Medulla oblongata (tissue), 1 donor: Measurements from ENCODE around the gene FSCN2.

Source experiments
- DNase-seq: peaks from one replicate; pipeline ENCODE4 v3.0.0-alpha.2; 2015; ENCODE audit errors: extremely low spot score

The FSCN2 gene

GRCh38 chr17:81512562-81513371 is 15.4 kb upstream of the FSCN2 start, which contains the start of gene ACTG1:
ACTG1 (minus strand) TSS chr17:81512799; CDS start chr17:81512354, 445 bp downstream.
- DNase-seq: peak; percentile 94

GRCh38 chr17:81513372-81513752 is 14.8 kb upstream of the FSCN2 start:
- DNase-seq: peak; percentile 78

- peak; percentile 61 for DNase-seq
Observed at GRCh38 chr17:81513753-81514488, 14.3 kb upstream of the FSCN2 start.

DNA sequence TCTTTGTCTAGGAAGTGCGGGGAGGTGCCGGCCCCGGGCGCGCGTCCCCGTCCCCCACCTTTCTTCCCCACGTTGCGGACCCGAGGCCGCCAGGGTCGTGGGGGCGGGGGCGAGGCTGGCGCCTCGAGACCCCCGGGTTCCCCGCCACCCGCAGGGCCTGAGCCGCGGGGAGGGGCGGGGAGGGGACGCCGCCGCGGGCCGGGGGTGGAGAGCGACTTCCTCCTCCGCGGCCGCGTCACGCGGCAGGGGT is 13.8 kb upstream of the FSCN2 start:
- no peak for DNase-seq

- peak; percentile 58 for DNase-seq
Observed at GRCh38 chr17:81514739-81515529, 13.2 kb upstream of the FSCN2 start.

- no peak for DNase-seq
Observed at GRCh38 chr17:81515530-81516041, 12.6 kb upstream of the FSCN2 start.

DNA sequence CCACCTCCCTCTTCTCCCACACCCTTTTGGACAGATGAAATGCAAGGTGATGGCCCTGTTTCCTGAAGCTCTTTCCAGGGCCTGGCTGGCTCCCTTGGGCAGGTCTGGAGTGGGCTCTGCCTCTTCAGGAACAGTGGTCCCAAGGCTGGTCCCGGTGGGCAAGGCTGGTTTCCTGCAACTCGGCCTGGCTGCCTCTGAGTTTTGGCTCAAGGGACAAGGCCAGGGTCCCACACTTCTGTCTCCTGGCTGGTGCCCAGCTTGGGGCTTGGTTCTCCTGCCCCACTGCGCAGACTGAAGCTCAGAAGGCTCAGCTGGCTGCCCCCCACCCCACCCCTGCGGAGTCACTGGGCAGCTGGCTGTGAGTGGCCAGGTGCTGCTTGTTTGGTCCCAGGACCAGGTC is 11.7 kb upstream of the FSCN2 start:
- no peak for DNase-seq

DNA sequence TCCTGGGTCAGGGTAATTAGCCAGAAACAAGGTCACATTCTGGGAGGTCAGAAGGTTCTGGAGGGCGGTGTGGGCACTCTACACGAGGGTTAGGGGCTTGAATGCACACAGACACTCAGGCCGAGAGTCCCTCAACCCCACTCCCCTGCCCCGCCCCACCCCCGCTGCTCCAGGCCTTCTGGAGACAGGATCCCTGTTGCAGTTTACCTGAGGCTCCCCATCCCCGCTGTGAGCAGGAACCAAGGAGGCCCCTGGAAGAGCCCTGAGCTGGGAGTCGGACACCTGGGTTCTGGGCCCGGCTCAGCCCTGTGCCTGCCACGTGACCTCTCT is 11.2 kb upstream of the FSCN2 start:
- no peak for DNase-seq

GRCh38 chr17:81517339-81518112 is 10.7 kb upstream of the FSCN2 start:
- no peak for DNase-seq

DNA sequence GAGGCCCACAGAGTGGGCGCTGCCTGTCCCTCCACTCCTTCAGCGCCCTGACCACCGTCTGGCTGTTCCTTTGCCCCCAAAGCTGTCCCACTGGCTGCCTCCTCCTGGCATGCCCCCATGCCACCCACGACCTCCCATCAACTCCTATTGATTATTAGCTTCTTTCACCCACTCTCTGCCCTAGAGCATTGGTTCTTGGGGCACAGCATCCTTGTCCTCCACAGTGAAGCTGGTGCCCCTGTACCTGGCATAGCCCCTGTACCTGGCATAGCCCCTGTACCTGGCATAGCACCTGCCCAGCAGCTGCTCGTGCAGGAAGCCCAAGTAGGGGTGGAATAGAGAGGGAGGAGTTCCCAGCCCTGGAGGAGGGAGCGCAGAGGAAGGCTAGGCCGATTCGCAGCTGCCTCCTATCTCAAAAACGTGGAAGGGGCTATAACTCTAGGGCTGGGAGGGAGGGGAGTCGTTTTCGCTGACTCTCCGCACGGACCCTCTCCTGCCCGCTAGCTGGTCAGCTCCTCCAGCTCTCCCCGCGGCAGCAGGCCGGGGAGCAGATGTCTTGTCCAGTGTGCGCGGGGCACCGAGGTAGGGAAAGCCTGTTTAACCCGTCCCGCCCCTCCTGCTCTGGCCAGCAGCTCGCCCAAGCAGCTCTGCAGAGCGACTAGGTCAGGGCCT is 9.9 kb upstream of the FSCN2 start:
- no peak for DNase-seq

GRCh38 chr17:81518785-81519283 is 9.3 kb upstream of the FSCN2 start:
- no peak for DNase-seq

DNA sequence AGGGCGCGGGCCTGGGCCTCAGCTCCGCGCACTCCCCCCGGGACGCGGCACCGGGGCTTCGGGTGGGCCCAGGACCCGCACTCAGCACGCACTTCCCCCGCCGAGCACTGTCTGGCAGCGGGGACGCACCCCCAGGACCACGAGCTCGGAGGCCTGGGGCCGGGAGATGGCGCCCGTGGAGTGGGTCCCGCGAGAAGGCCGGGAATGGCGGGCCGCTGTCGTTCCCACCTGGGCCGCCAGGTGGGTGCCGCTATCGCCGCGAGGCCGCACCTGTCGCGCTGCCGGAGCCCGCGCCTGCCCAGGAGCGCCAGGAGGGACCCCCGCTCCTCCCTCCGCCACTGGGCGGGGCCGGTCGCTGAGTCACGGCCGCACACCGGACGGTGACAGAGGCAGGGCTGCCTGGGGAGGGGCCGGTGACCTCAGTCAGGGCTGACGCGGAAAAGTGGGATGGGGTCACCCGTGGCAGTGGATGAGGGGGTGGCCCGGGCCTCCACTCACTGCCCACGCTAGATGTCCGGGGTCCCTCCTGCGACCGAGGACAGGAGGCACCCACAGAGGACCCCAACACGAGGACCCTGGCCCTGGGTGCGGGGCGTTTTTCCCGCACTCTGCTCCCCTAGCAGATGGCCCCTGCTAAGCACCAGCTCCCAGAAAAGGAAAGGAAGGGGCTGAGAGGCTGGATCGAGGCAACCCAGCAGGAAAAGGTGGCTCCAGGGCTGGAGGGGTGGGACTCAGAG is 8.7 kb upstream of the FSCN2 start:
- no peak for DNase-seq

GRCh38 chr17:81520021-81520901 is 7.9 kb upstream of the FSCN2 start:
- DNase-seq: no peak

GRCh38 chr17:81522491-81523401 is 5.4 kb upstream of the FSCN2 start:
- DNase-seq: no peak

DNA sequence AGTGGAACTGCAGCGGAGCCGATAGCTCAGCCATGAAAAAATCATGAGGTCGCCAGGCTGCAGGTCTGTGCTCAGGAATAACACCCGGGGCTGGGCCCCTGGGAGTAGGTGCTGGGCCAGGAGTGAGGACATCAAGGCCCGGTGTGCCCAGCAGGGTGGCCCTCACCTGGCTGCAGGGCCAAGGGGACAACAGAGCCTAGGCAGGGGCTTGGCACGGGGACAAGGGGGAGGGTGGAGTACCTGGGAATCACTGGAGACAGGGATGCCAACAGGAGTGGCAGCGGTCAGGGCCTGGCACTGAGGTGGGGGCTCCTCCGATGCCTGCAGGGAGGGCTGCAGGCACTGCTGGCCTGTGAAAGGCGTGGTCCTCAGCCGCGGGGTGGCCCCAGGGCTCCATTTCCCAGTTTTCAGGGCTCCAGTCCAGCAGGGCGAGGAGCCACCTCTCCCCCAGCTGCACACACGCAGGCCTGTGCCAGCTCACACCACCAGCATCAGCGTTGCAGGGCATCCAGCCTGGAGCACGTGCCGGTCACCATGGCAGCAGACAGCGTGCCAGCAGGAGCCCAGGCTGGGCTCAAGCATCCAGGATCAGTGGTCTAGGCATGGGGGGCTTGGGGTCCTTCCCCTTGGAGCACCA is 4.7 kb upstream of the FSCN2 start:
- no peak for DNase-seq

DNA sequence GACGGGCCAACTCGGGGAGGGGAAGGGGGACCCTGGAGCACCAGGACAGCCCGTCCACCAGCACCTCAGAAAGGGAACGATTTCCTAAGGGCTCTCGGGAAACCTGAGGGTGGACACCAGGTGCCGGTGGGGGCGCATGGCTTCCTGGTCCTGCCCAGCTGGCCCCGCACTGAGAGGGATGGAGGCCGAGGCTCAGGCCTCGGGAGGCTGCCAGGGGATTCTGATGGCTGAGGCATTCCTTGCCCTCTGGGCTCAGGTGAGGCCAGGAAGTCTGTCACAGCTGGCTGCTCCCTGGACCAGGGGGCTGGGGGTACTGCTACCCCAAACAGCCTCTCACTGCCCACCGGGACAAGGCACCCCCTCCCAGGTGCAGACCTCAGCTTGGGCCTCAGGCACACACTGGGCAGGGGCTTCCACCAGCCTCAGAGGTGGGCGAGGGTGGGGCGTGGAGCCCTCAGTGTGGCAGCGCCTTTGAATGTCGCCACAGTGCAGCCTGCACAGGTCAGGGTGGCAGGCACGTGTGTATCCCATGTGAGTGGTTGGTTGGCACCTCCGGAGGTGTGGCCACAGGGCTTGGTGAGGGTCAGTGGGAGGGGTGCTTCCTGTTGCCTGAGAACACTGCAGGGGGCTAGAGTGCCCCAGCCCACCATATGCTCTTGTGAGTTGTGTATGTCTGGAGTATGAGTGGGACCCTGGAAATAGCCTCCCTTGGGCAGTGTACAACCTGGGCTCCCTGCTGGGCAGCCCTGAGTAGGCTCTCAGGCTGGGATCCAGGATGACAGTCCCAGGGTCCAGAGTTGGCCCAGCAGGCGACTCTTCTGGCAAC is 3.9 kb upstream of the FSCN2 start:
- DNase-seq: no peak

DNA sequence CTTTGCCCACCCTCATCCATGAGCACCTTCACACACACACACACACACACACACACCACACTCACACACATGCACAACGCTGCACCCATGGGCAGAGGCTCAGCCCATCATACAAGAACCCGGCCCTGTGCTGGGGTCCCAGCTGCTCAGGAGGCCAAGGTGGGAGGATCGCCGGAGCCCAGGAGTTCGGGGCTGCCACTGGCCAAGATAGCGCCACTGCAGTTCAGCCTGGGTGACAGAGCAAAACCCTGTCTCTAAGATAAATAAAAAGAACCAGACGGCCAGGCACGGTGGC is 3.4 kb upstream of the FSCN2 start:
- DNase-seq: no peak
